Fibroblast of the aortic adventitia (primary cell): Measurements from ENCODE around the gene RBPJL. TPM values are rescaled to one million over a fixed set of nuclear protein-coding genes. Genes with fewer than 3 reads are reported as not detected.

Experiments used
- DNase-seq: peaks from one replicate; pipeline ENCODE4 v3.0.0-alpha.2; 2010; ENCODE audit warnings: low read depth
- H3K4me3 ChIP-seq: 2 replicates; pipeline ENCODE4 v1.5.1; 2011; ENCODE audit warnings: low read depth, mild to moderate bottlenecking, control low read depth, low read length, moderate library complexity
- CTCF ChIP-seq: IDR thresholded peaks from 2 replicates; pipeline ENCODE4 v1.5.1; 2011; ENCODE audit warnings: mild to moderate bottlenecking, low read length, control low read depth, inconsistent platforms; ENCODE audit not compliant: insufficient read depth
- total RNA-seq: library from RNA; depleted of rRNA; stranded (reverse); fragments of >200 nt; gene quantifications from 2 replicates; pipeline ENCODE4 v1.2.3, GENCODE V29; 2012; ENCODE audit warnings: low replicate concordance

RBPJL gene
- total RNA-seq, 1 donor: not detected

- H3K4me3 ChIP-seq: no peak overlapping the region
- TF ChIP-seq CTCF: no peak
- DNase-seq: no peak
These were observed 59.6 kb downstream of the RBPJL start for GRCh38 chr20:45366192-45366591.

- TF ChIP-seq CTCF: no peak
- no peak for DNase-seq
- H3K4me3 ChIP-seq: no peak overlapping the region
These were observed 60.0 kb downstream of the RBPJL start for GRCh38 chr20:45366631-45367030.

GRCh38 chr20:45367126-45367525 lies 60.5 kb downstream of the RBPJL start:
- DNase-seq: no peak
- no peak overlapping the region for H3K4me3 ChIP-seq
- no peak for TF ChIP-seq CTCF

Other genes with a start within 250 kb of the RBPJL start
- gene KCNS1, start 205.7 kb upstream of the RBPJL start, total RNA-seq: 0.18 TPM in 1 of 2 replicates, not detected in the other
- not detected in 2 replicates for gene WFDC5, start 191.7 kb upstream of the RBPJL start, total RNA-seq
- gene WFDC12, start 182.4 kb upstream of the RBPJL start, total RNA-seq: not detected in 2 replicates
- not detected in 2 replicates for gene PI3, start 131.9 kb upstream of the RBPJL start, total RNA-seq
- not detected in 2 replicates for gene SEMG1, start 99.8 kb upstream of the RBPJL start, total RNA-seq
- gene SEMG2, start 85.5 kb upstream of the RBPJL start, total RNA-seq: not detected in 2 replicates
- gene SLPI, start 52.3 kb upstream of the RBPJL start, total RNA-seq: 0.63 and 12.9 TPM in 2 replicates
- gene MATN4, start 1.5 kb downstream of the RBPJL start, total RNA-seq: not detected in 2 replicates
- 91.1 and 150 TPM in 2 replicates for gene SDC4, start 41.6 kb downstream of the RBPJL start, total RNA-seq
- 27.9 and 29.4 TPM in 2 replicates for gene SYS1, start 56.3 kb downstream of the RBPJL start, total RNA-seq
- 0.09 TPM in 1 of 2 replicates, not detected in the other for gene TP53TG5, start 71.5 kb downstream of the RBPJL start, total RNA-seq
- 1.3 and 4.6 TPM in 2 replicates for gene DBNDD2, start 101.4 kb downstream of the RBPJL start, total RNA-seq
- gene PIGT, start 109.3 kb downstream of the RBPJL start, total RNA-seq: 19.9 and 67.4 TPM in 2 replicates
- gene WFDC2, start 162.9 kb downstream of the RBPJL start, total RNA-seq: not detected in 2 replicates
- gene SPINT3, start 208.8 kb downstream of the RBPJL start, total RNA-seq: not detected in 2 replicates
- not detected in 2 replicates for gene WFDC6, start 232.6 kb downstream of the RBPJL start, total RNA-seq
- not detected in 2 replicates for gene EPPIN, start 240.6 kb downstream of the RBPJL start, total RNA-seq